Sigmoid colon (tissue), 7 donors: ENCODE results near the gene FGGY. TPM values are rescaled to one million over a fixed set of nuclear protein-coding genes. Genes with fewer than 3 reads are reported as not detected.

Experiments used
- DNase-seq: peaks from one replicate; pipeline ENCODE4 v3.0.0-alpha.2; 2019
- H3K27ac ChIP-seq, 4 donors: fragments of 200-600 bp; sonication (generic); one replicate each; pipeline ENCODE4 v1.5.1; 2016 to 2019; ENCODE audit warnings: mild to moderate bottlenecking in 1 of 4
- H3K27me3 ChIP-seq, 3 donors: fragments of 200-600 bp; sonication (generic); one replicate each; pipeline ENCODE4 v1.5.1; 2019; ENCODE audit warnings: mild to moderate bottlenecking in 1 of 3
- H3K36me3 ChIP-seq, 4 donors: fragments of 200-600 bp; sonication (generic); one replicate each; pipeline ENCODE4 v1.5.1; 2016 to 2019
- H3K4me1 ChIP-seq, 4 donors: fragments of 200-600 bp; sonication (generic); one replicate each; pipeline ENCODE4 v1.5.1; 2017 to 2019
- H3K4me3 ChIP-seq, 4 donors: fragments of 200-600 bp; sonication (generic); one replicate each; pipeline ENCODE4 v1.5.1; 2017 to 2019; ENCODE audit warnings: mild to moderate bottlenecking in 2 of 4, moderate library complexity in 1 of 4
- H3K9me3 ChIP-seq, 4 donors: fragments of 200-600 bp in 3 of 4; sonication (generic) in 3 of 4; one replicate each; pipeline versions ENCODE4 v1.5.1 to v1.6.1; 2013 to 2019
- CTCF ChIP-seq, 4 experiments: fragments of 450-650 bp in 3 of 4; fragments of 200-600 bp in 1 of 4; IDR thresholded peaks; one replicate each; pipeline ENCODE4 v1.5.1; 2016 to 2019; ENCODE audit warnings: antibody characterized with exemption in 4 of 4, mild to moderate bottlenecking in 3 of 4, moderate library complexity in 2 of 4
- EP300 ChIP-seq, 4 donors: sonication (generic); formaldehyde crosslinking; IDR thresholded peaks; one replicate each; pipeline ENCODE4 v1.6.1; 2017; ENCODE audit warnings: antibody characterized with exemption in 4 of 4
- POLR2A ChIP-seq, 2 donors: fragments of 450-650 bp; IDR thresholded peaks; one replicate each; pipeline ENCODE4 v1.6.1; 2016; ENCODE audit warnings: antibody characterized with exemption in 2 of 2, mild to moderate bottlenecking in 2 of 2, moderate library complexity in 2 of 2
- POLR2AphosphoS5 ChIP-seq, 4 donors: sonication (generic); formaldehyde crosslinking; IDR thresholded peaks; one replicate each; pipeline ENCODE4 v1.6.1; 2017; ENCODE audit warnings: antibody characterized with exemption in 4 of 4
- WGBS, 2 donors: extraction: QIAGEN DNeasy Blood & Tissue Kit; methylation state at CpG; one replicate each; pipeline ENCODE4 v1.1.7; 2013; 5-methylcytosine and 5-hydroxymethylcytosine counted together
- intact Hi-C: fragments of 100-400 bp; cut with DNase I; formaldehyde crosslinking; loops from one replicate; pipeline ENCODE4 v1.15.1; 2023
- polyA plus RNA-seq, 3 donors: library from polyadenylated mRNA; stranded (reverse); fragments of 200-250 nt; gene quantifications; one replicate each; pipeline ENCODE4 v1.2.3, GENCODE V29; 2013
- total RNA-seq, 4 donors: library from RNA; depleted of rRNA; stranded (reverse); fragments of >200 nt; gene quantifications; one replicate each; pipeline ENCODE4 v1.1.0, GENCODE V29; 2016
- donor health status: healthy with polysubstance abuse.
- donor health status: Bipolar disorder and iron deficiency.
- donor health status: healthy.

The FGGY gene
- total and polyA plus RNA-seq, 7 donors, result 4.8 to 54.1 (median 20.5) TPM

- TF ChIP-seq POLR2AphosphoS5 (IDR thresholded peaks at IDR 0.05), result no peak
- peaks cover 0 to 26% (median 13%) of the 10 kb centered on the region in 4 donors for H3K4me1 ChIP-seq
- no peak overlapping the region for H3K4me3 ChIP-seq
- 87 to 88% methylated on average over 8 of the region's 8 CpGs for WGBS, 2 donors
- intact Hi-C loops, result no loop called here
- no peaks in the 10 kb centered on the region for H3K27me3 ChIP-seq
- no peak overlapping the region for H3K27ac ChIP-seq
- H3K36me3 ChIP-seq, result no peaks in the 10 kb centered on the region
- H3K9me3 ChIP-seq, result no peaks in the 10 kb centered on the region
- DNase-seq, result no peak
Observed at GRCh38 chr1:59554011-59554663, 257.2 kb downstream of the FGGY start.

GRCh38 chr1:59554752-59555151, 257.9 kb downstream of the FGGY start:
- WGBS, 2 donors, result 94 to 96% methylated on average over 4 of the region's 4 CpGs
- no peak for DNase-seq
- no peak overlapping the region for H3K4me3 ChIP-seq
- intact Hi-C loops, result no loop called here
- H3K27me3 ChIP-seq, result no peaks in the 10 kb centered on the region
- peaks cover 0 to 20% (median 10%) of the 10 kb centered on the region in 4 donors for H3K4me1 ChIP-seq
- no peak for TF ChIP-seq EP300 (IDR thresholded peaks at IDR 0.05)
- TF ChIP-seq POLR2A (IDR thresholded peaks at IDR 0.05), result no peak
- no peak for TF ChIP-seq POLR2AphosphoS5 (IDR thresholded peaks at IDR 0.05)
- no peak for TF ChIP-seq CTCF (IDR thresholded peaks at IDR 0.05)
- H3K9me3 ChIP-seq, result no peaks in the 10 kb centered on the region
- no peak overlapping the region for H3K27ac ChIP-seq
- no peaks in the 10 kb centered on the region for H3K36me3 ChIP-seq

- intact Hi-C loops, result no loop called here
- TF ChIP-seq POLR2AphosphoS5 (IDR thresholded peaks at IDR 0.05), result no peak
- TF ChIP-seq CTCF (IDR thresholded peaks at IDR 0.05), result no peak
- no peak for TF ChIP-seq EP300 (IDR thresholded peaks at IDR 0.05)
- no peak for TF ChIP-seq POLR2A (IDR thresholded peaks at IDR 0.05)
- Histone ChIP-seq H3K4me1 (peaks cover 0 to 9% (median 0%) of the 10 kb centered on the region in 4 donors), H3K4me3 (no peak overlapping the region), H3K9me3 (no peaks in the 10 kb centered on the region), H3K27ac (no peak overlapping the region), H3K27me3 (no peaks in the 10 kb centered on the region), H3K36me3 (no peaks in the 10 kb centered on the region)
- WGBS, 2 donors, result 95 to 97% methylated on average over 1 of the region's 1 CpG
- DNase-seq, result no peak
Observed at GRCh38 chr1:59556398-59556797, 259.5 kb downstream of the FGGY start.

GRCh38 chr1:59556802-59557548, 260.1 kb downstream of the FGGY start:
- H3K9me3 ChIP-seq, result no peaks in the 10 kb centered on the region
- intact Hi-C loops, result no loop called here
- WGBS, 2 donors, result 26 to 69% methylated on average over 8 of the region's 8 CpGs

More at GRCh38 chr1:59556802-59557548, 260.1 kb downstream of the FGGY start:
- TF ChIP-seq POLR2A (IDR thresholded peaks at IDR 0.05) (no peak), EP300 (IDR thresholded peaks at IDR 0.05) (no peak), POLR2AphosphoS5 (IDR thresholded peaks at IDR 0.05) (no peak), CTCF (IDR thresholded peaks at IDR 0.05) (no peak)
- no peak for DNase-seq
- H3K27ac ChIP-seq, result no peak overlapping the region
- peaks cover 0 to 9% (median 0%) of the 10 kb centered on the region in 4 donors for H3K4me1 ChIP-seq
- no peaks in the 10 kb centered on the region for H3K36me3 ChIP-seq
- no peak overlapping the region for H3K4me3 ChIP-seq
- H3K27me3 ChIP-seq, result no peaks in the 10 kb centered on the region
